HUES48 (cell line): ENCODE data around the gene MED15.
"Not testable (repeated sequence)": the region's sequence is repeated elsewhere in the genome, so short reads cannot be mapped to it uniquely, and the experiment has no call there.

Experiments
- H3K27ac ChIP-seq: one replicate; pipeline ENCODE4 v1.7.0; 2013; ENCODE audit warnings: low read depth, low read length, inconsistent platforms
- H3K27me3 ChIP-seq: 2 replicates; pipeline ENCODE4 v1.6.1; 2013; ENCODE audit warnings: mild to moderate bottlenecking, low read length; ENCODE audit not compliant: control insufficient read depth, insufficient read depth
- H3K36me3 ChIP-seq: 2 replicates; pipeline ENCODE4 v1.6.1; 2013; ENCODE audit warnings: low read length; ENCODE audit not compliant: control insufficient read depth, insufficient read depth
- H3K4me1 ChIP-seq: 2 replicates; pipeline ENCODE4 v1.6.1; 2013; ENCODE audit warnings: mild to moderate bottlenecking, low read length; ENCODE audit not compliant: control insufficient read depth, insufficient read depth
- H3K4me3 ChIP-seq: 2 replicates; pipeline ENCODE4 v1.5.1; 2013; ENCODE audit warnings: mild to moderate bottlenecking, low read depth, low read length
- H3K9ac ChIP-seq: 2 replicates; pipeline ENCODE4 v1.6.1; 2013; ENCODE audit warnings: mild to moderate bottlenecking, low read depth, low read length, moderate library complexity
- H3K9me3 ChIP-seq: 2 replicates; pipeline ENCODE4 v1.6.1; 2013; ENCODE audit warnings: low read length; ENCODE audit not compliant: control insufficient read depth, insufficient read depth

Gene MED15

DNA sequence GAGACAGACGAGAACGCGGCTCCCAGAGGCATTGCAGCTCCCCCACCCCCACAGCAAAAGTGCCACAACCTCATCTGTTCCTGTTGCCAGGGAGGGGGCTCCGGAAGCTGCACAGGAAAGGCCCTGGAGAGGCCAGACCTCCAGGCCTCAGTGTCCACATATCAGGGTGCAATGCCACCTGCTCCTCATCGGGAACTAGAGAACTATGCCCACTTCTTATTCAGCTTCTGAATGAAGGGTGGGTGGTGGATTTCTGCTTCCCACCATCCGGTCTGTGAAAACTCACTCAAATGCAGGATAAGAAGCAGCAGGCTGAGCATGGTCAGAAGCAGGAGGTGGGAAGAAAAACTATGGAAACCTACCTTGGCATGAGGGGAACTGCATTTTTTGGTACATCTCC, 105.9 kb downstream of the MED15 start:
- Histone ChIP-seq H3K4me1 (no peaks in the 10 kb centered on the region), H3K27ac (no peak overlapping the region), H3K27me3 (no peaks in the 10 kb centered on the region), H3K36me3 (no peaks in the 10 kb centered on the region), H3K9me3 (no peaks in the 10 kb centered on the region), H3K4me3 (no peak overlapping the region), H3K9ac (no peak overlapping the region)

DNA sequence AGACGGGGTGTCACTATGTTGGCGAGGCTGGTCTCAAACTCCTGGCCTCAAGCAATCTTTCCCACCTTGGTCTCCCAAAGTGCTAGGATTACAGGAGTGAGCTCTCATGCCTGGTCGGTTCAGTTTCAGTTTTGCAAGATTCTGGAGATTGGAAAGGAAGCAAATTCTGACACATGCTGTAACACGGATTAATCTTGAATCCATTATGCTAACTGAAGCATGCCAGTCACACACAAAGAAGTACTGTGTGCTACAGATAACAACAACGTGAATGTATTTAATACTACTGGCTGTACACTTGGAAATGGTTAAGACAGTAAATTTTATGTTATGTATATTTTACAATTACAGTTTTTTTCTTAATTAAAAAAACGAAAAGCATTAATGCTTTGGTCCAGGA, 107.6 kb downstream of the MED15 start:
- Histone ChIP-seq H3K9ac (no peak overlapping the region), H3K27ac (no peak overlapping the region), H3K4me3 (no peak overlapping the region), H3K27me3 (no peaks in the 10 kb centered on the region), H3K36me3 (no peaks in the 10 kb centered on the region), H3K4me1 (no peaks in the 10 kb centered on the region), H3K9me3 (no peaks in the 10 kb centered on the region)

DNA sequence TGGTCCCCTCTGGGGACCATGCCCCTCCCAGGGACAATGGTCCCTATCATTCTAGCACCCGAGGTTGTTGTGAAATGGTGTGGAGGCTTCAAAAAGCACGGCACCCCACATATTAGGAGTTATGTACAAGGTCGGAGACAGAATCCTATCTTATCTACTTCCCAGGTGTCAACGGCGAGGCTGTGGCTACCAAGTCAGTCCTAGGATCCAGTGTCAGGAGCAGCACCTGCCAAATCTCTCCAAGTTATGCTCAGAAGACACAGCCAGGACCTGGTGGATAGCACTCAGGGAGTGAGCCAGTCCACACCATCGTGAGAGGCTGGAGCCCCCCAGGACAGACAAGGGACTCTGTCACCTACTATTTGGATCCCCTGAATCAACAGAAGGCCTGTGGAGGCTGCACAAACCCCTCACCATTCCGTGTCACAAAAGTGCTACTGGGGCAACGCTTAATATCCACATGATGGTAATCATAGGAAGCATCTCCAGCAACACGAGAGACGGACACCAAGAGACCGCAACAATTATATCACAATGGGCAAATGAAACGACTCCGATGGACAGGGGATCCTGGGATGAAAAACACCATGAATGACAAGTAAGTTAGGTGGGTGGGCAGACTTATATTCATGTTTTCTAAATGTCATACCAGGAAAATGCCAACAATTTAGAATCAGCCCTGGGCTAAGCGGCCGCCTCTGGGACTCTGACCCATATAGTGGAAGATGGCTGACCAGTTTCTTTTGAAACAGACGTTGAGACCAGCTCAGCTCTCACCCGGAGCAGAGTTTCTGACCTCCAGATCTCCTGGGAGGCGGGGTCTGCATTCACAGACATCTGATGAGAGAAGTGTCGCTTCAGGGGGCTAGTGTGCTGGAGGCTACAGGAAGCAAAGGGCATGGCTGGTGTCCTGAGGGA, 108.4 kb downstream of the MED15 start:
- Histone ChIP-seq H3K9ac (no peak overlapping the region), H3K27me3 (no peaks in the 10 kb centered on the region), H3K9me3 (no peaks in the 10 kb centered on the region), H3K4me1 (no peaks in the 10 kb centered on the region), H3K4me3 (no peak overlapping the region), H3K36me3 (no peaks in the 10 kb centered on the region), H3K27ac (no peak overlapping the region)

DNA sequence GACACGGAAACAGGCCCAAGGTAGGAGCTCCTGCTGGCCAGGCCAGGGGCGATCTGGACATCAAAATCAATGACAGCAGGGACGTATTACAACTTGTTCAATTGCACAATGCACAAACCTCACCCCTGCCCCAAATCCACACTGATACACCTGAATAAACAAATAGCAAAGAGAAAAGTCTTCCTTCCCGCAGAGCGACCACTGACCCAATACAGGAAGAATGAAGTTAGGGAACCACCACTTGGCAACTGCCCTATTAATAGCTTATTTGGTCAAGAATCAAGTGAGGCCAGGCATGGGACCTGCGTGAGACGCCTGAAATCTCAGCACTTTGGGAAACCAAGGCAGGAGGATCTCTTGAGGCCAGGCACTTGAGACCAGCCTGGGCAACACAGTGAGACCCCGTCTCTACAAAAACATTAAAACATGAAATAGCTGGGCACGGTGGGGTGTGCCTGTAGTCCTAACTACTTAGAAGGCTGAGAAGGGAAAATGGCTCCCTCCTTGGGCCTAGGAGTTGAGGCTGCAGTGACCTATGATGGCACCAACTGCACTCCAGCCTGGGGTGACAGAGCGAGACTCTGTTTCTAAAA, 109.1 kb downstream of the MED15 start:
- Histone ChIP-seq H3K4me1 (no peaks in the 10 kb centered on the region), H3K9ac (no peak overlapping the region), H3K27me3 (no peaks in the 10 kb centered on the region), H3K9me3 (no peaks in the 10 kb centered on the region), H3K36me3 (no peaks in the 10 kb centered on the region), H3K27ac (no peak overlapping the region), H3K4me3 (no peak overlapping the region)

DNA sequence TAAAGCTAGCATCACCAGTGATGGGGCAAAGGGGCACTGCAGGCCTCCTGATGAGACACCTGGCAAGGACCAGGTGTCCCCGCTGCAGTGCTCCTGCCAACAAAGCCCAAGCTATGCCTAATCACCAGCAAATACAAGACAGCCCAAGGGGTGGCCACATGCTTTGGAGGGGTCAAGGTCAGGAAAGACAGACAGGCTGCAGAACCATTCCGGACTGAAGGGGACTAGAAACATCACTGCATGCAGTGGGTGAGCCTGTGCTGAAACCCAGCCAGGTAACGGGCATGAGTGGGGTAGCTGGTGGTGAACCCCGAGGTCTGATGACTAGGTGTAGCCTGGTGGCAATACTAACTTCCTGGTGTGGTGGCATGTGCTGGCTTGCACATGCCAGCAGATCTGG, 111.1 kb downstream of the MED15 start:
- H3K4me3 ChIP-seq: no peak overlapping the region
- H3K27me3 ChIP-seq: no peaks in the 10 kb centered on the region
- H3K27ac ChIP-seq: no peak overlapping the region
- no peaks in the 10 kb centered on the region for H3K9me3 ChIP-seq
- no peak overlapping the region for H3K9ac ChIP-seq
- H3K4me1 ChIP-seq: no peaks in the 10 kb centered on the region
- H3K36me3 ChIP-seq: no peaks in the 10 kb centered on the region

DNA sequence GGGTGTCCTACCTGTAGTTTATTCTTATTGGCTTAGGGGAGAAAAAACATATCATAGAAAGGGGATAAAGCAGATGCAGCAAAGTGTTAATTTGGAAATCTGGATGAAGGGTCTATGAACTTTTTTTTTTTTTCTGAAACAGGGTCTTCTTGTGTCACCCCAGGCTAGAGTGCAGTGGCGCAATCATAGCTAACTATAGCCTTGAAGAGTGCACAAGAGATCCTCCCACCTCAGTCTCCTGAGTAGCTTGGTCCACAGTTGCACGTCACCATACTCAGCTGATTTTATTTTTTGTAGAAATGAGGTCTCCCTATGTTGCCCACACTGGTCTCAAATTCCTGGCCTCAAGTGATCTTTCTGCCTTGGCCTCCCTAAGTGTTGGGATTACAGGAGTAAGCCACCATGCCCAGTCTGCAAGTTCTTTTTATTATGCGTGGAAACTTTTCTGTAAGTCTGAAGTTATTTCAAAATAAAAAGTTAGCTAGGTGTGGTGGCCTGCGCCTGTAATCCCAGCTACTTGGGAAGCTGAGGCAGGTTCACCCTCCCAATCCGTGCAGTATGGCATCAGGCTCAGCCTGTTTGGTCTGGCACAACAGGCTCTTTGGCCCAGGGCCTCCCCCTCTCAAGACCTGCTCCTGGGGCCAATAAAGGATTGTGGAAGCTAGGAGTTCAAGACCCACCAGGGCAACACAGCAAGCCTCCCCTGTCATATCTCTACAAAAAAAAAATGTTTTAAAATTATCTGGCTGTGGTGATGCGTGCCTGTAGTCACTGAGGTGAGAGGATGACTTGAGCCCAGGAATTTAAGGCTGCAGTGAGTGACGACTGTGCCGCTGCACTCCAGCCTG, 111.9 kb downstream of the MED15 start:
- H3K9ac ChIP-seq: no peak overlapping the region
- no peaks in the 10 kb centered on the region for H3K9me3 ChIP-seq
- H3K27me3 ChIP-seq: no peaks in the 10 kb centered on the region
- H3K27ac ChIP-seq: no peak overlapping the region
- H3K4me1 ChIP-seq: no peaks in the 10 kb centered on the region
- H3K4me3 ChIP-seq: no peak overlapping the region
- H3K36me3 ChIP-seq: no peaks in the 10 kb centered on the region

DNA sequence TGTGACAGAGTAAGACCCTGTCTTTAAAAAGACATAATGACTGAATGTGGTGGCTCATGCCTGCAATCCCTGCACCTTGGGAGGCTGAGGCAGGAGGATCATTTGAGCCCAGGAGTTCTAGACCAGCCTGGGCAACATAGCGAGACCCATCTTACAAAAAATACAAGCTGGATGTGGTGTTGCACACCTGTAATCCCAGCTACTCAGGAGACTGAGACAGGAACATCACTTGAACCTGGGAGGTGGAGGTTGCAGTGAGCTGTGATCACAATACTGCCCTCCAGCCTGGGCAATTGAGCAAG, 112.4 kb downstream of the MED15 start:
- not testable (repeated sequence) for H3K27me3 ChIP-seq, H3K27ac ChIP-seq, H3K9ac ChIP-seq, H3K36me3 ChIP-seq, H3K9me3 ChIP-seq, H3K4me3 ChIP-seq, H3K4me1 ChIP-seq

DNA sequence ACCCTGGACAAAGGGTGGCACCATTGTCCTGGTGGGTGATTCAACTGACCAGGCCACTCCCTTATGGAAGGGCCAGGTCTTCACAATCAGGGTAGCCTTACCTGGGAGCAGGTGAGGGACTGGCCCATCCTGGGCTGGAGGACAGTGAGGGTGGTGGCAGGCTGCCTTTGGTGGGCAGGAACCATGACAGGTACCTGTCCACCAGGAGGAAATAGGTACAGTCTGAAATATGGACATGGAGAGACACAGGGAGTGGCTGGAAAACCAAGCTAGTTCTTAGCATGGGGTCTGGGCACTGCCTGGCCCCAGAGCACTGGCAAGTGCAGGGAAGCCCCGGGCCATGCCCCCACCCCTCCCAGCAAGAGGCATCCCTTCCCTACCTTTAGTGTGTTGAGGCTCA, 113.8 kb downstream of the MED15 start:
- Histone ChIP-seq H3K9ac (no peak overlapping the region), H3K27me3 (no peaks in the 10 kb centered on the region), H3K36me3 (no peaks in the 10 kb centered on the region), H3K9me3 (no peaks in the 10 kb centered on the region), H3K4me3 (no peak overlapping the region), H3K27ac (no peak overlapping the region), H3K4me1 (no peaks in the 10 kb centered on the region)

DNA sequence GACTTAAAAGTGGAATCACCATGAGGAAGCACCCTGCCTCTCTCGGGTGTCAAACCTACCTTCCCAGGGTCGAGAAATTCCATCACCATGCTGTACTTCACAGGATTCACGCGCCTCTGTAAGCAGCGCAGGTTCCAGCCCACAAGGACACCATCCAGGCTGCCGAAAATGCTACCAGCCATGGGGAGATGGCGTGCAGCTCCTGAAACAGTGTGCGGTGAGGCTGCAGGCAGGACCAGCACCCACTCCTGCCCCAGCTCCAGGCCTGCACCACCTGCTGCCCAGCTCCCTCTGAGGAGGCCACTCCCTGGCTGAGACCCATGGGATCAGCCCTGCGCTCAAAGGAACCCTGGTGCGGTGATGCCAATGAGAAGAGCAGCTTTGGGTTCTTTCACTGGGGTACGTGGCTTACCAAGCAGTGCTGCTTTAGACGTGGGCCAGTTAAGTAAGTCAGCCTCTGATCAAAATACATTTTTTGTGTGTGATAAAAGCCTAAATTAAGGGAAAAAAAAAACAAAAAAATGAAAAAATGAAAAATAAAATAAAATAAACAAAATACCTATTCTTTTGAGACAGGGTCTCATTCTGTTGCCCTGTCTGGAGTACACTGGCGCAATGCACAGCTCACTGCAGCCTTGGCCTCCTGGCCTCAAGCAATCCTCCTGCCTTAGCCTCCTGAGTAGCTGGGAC, 115.4 kb downstream of the MED15 start:
- Histone ChIP-seq H3K36me3 (no peaks in the 10 kb centered on the region), H3K9ac (no peak overlapping the region), H3K4me3 (no peak overlapping the region), H3K9me3 (no peaks in the 10 kb centered on the region), H3K4me1 (no peaks in the 10 kb centered on the region), H3K27ac (no peak overlapping the region), H3K27me3 (no peaks in the 10 kb centered on the region)

DNA sequence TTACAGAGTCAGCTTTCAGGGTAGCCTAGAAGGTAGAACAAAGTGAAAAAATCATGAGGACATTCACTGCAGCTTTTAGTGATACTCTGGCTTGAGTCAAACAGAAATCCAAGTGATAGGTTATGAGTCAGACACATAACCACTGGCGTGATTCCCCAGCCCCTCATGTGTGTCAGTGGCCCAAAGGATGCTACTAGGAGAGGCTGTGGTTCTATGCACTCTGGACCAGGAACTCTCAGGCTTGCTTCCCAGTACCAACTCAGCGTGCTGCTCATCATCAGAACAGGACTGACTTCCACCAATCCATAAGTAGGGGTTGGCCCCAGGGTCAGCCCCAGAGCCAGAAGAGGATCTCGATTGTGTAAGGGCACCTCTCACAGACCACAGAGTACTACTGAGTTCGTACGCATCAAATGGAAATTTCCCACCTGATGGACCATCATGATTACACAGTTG, 116.8 kb downstream of the MED15 start:
- Histone ChIP-seq H3K36me3 (no peaks in the 10 kb centered on the region), H3K9me3 (no peaks in the 10 kb centered on the region), H3K4me1 (no peaks in the 10 kb centered on the region), H3K9ac (no peak overlapping the region), H3K27ac (no peak overlapping the region), H3K27me3 (no peaks in the 10 kb centered on the region), H3K4me3 (no peak overlapping the region)
